ENCODE results near the gene NDST4.

Gene NDST4

GRCh38 chr4:114905017-114905416 lies 208.4 kb downstream of the NDST4 start:
- DNase-seq (ENCODE audit: low spot score), result no peak

- no peak for DNase-seq (ENCODE audit: low spot score)
Measured at GRCh38 chr4:114900934-114901333, 212.5 kb downstream of the NDST4 start.

GRCh38 chr4:114890773-114891172 lies 222.6 kb downstream of the NDST4 start:
- DNase-seq (ENCODE audit: low spot score), result no peak

- DNase-seq (ENCODE audit: low spot score), result no peak
Measured at GRCh38 chr4:114886761-114887160, 226.7 kb downstream of the NDST4 start.

GRCh38 chr4:114883641-114884040 lies 229.8 kb downstream of the NDST4 start:
- DNase-seq (ENCODE audit: low spot score), result no peak

- peak; percentile 40 for DNase-seq (ENCODE audit: low spot score)
Measured at GRCh38 chr4:114879916-114880669, 233.3 kb downstream of the NDST4 start.

GRCh38 chr4:114875630-114876029 lies 237.8 kb downstream of the NDST4 start:
- no peak for DNase-seq (ENCODE audit: low spot score)

- no peak for DNase-seq (ENCODE audit: low spot score)
Measured at GRCh38 chr4:114874321-114874720, 239.1 kb downstream of the NDST4 start.

GRCh38 chr4:114870987-114871386 lies 242.4 kb downstream of the NDST4 start:
- DNase-seq (ENCODE audit: low spot score), result no peak

GRCh38 chr4:114866901-114867670 lies 246.3 kb downstream of the NDST4 start:
- no peak for DNase-seq (ENCODE audit: low spot score)

- DNase-seq (ENCODE audit: low spot score), result no peak
Measured at GRCh38 chr4:114864060-114864459, 249.4 kb downstream of the NDST4 start.

GRCh38 chr4:114860786-114861185 lies 252.6 kb downstream of the NDST4 start:
- no peak for DNase-seq (ENCODE audit: low spot score)

- no peak for DNase-seq (ENCODE audit: low spot score)
Measured at GRCh38 chr4:114857831-114858230, 255.6 kb downstream of the NDST4 start.

- DNase-seq (ENCODE audit: low spot score), result no peak
Measured at GRCh38 chr4:114839986-114840385, 273.4 kb downstream of the NDST4 start.

- no peak for DNase-seq (ENCODE audit: low spot score)
Measured at GRCh38 chr4:114830628-114831027, 282.8 kb downstream of the NDST4 start.

GRCh38 chr4:114827651-114828050 lies 285.8 kb downstream of the NDST4 start:
- no peak for DNase-seq (ENCODE audit: low spot score)

- no peak for DNase-seq (ENCODE audit: low spot score)
Measured at GRCh38 chr4:114815760-114816159, 297.7 kb downstream of the NDST4 start.

- DNase-seq (ENCODE audit: low spot score), result no peak
Measured at GRCh38 chr4:114813961-114814360, 299.5 kb downstream of the NDST4 start.

GRCh38 chr4:114811564-114812301 lies 301.7 kb downstream of the NDST4 start:
- no peak for DNase-seq (ENCODE audit: low spot score)

GRCh38 chr4:114807759-114808404 lies 305.5 kb downstream of the NDST4 start:
- DNase-seq (ENCODE audit: low spot score), result peak; percentile 74

- DNase-seq (ENCODE audit: low spot score), result no peak
Measured at GRCh38 chr4:114807357-114807756, 306.1 kb downstream of the NDST4 start.

GRCh38 chr4:114791976-114792375 lies 321.4 kb downstream of the NDST4 start:
- DNase-seq (ENCODE audit: low spot score), result no peak

Data from pons (tissue), 1 donor.